GM18526 (cell line): Measurements from ENCODE around the gene INAFM2.

Experiments
- POLR2A ChIP-seq: IDR thresholded peaks from 3 replicates; pipeline ENCODE4 v1.6.1; 2011; ENCODE audit not compliant: insufficient read length; ENCODE audit errors: extremely low read depth

Gene INAFM2

DNA sequence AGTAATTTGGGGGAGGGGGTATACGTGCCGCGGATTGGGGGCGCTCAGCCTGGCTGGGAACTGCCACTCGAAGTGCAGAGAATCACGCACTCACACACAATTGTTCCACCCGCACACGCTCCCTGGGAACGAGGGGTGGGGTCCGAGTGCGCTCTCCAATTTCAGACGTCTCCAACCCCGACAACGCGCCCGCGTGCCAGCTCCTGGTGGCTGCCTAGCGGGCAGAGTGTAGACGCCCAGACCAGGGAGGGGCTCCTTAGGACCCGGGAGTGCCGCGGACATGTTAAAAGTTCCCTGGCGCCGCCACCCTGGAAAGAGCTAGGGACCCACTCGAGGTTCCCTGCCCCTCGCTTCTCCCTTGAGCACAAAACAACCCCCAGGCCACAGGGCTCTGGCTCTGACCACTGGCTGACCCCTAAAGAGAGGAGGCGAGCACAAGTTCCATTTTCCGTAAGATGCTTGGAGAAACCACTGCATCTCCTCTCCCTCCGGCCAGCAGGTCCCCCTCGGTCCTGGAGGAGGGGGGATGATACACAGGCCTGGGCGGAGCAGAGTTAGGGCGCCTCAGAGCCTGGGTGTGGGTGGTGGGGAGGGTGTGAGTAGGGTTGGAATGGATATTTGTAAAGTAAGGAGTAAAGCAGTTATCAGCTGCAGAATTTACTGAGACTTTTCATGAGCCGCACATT is 39.7 kb upstream of the INAFM2 start:
- TF ChIP-seq POLR2A: no peak

DNA sequence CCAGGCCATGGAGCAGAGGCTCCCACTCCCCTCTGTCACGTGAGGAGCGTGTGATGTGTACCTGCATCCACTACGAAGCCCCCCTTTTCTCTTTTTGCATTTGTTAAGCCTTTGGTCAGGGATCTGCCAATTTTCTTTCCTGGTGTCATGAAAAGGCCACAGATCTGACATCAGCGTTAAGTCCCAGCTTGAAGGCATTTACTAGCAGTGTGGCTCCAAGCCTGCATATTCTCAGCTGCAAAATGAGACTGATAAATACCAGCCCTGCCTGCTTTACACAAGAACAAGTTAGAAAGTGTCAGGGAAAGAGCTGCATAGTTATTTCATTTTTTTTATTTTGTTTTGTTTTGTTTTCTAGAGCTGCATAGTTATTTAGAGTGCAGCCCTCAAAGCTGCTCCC is 38.3 kb upstream of the INAFM2 start:
- TF ChIP-seq POLR2A: no peak

- TF ChIP-seq POLR2A: no peak
Measured at GRCh38 chr15:40285554-40286011, 37.9 kb upstream of the INAFM2 start.

- TF ChIP-seq POLR2A: no peak
Measured at GRCh38 chr15:40286061-40286532, 37.4 kb upstream of the INAFM2 start.

DNA sequence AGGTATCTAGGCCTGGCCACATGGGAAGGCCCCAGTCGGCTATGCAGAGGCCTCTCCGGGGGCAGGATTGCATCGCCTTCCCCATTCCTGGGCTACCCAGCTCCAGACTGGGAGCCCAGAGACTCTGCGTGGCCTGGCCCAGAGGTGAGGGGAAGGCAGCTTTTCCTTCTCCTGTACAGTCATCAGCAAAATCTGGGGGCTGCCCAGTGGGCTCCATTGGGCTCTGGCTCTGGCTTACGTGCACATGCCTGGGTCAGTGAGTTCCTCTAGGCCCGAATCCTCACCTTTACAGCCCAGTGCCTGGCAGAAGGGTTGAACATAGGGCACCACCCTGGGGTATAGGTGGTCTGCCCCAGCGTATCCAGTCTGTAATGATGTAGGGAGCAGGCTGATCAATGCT is 36.7 kb upstream of the INAFM2 start:
- TF ChIP-seq POLR2A: no peak

DNA sequence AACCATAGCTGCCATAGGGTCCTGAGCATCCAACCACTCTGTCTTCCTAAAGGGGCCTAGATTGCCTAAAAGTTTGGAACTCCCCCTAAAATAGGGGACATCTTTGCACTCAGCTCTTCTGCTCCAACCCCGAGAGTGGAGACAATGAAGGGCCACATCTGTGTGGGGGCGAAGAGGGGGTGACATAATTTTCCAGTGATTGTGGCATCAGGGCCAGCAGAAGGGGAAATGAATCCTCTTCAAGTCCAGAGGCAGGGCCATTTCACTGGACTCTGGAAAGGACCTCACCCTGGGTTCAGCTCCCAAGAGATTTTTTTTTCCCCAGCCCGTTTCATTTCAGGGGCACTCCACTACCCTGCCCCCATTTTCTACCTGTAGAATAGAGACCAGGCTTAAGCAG is 36.0 kb upstream of the INAFM2 start:
- no peak for TF ChIP-seq POLR2A

GRCh38 chr15:40287968-40288367 is 35.5 kb upstream of the INAFM2 start:
- no peak for TF ChIP-seq POLR2A

DNA sequence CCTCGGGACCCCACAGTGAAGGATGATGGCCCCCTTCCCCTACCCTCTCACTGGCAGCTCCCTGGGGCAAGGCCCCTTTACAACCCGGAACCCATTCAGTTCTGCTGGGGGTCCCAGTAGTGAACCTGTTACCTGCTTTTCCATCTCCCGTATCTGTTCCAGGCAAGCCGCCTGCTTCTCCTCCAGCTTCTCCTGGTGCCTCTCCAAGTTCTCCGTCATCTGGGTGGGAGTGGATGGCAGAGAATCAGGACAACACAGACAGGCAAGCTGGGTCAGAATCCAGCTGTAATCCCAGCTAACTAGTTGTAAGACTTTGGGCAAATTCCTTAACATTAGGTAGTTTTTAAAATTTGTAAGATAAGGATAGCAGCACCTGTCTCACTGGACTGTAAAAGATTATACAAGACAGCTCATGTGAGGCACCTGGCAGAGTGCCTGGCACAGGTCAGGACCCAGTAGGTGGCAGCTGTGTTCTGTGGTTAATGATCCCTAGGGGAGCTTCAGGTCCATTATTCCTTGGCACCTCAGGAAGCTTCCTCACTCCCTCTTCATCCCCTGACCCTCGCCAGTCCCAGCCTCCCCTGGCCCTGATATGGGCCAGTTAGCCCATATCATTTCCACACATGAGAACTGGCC is 34.2 kb upstream of the INAFM2 start:
- no peak for TF ChIP-seq POLR2A

- no peak for TF ChIP-seq POLR2A
Measured at GRCh38 chr15:40290545-40290917, 33.0 kb upstream of the INAFM2 start.

DNA sequence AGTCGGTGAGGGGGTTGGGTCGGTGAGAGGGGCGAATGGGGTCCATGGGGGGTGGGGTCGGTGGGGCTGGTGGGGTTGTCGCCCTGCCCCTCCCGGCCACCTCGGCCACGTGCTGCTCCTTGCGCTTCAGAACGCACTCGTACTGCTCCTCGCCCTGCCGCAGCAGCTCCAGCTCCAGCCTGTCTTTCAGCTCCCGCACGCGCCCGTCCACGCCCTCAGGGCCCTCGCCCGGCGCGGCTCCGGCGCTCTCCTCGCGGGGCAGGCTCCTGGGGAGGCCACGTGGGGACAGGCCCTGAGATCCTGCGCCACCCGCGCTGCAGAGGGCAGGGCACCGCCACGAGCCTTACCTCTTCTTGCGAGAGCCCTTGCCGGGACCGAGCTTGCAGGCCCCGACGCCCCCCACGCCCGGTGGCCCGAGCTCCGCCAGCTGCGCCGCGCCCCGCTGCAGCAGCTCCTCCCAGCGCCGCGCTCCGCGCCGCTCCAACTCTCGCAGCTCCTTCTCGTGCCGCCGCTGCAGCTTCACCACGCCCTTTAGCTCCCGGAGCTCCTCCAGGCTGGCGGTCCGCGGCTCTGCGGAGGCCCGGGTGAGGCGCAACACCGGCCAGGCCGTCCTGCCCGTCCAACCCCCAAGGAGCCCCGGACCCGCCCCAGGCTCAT is 32.4 kb upstream of the INAFM2 start:
- TF ChIP-seq POLR2A: no peak

GRCh38 chr15:40292246-40292645 is 31.2 kb upstream of the INAFM2 start:
- no peak for TF ChIP-seq POLR2A

- TF ChIP-seq POLR2A: no peak
Measured at GRCh38 chr15:40293006-40293405, 30.5 kb upstream of the INAFM2 start.

- TF ChIP-seq POLR2A: no peak
Measured at GRCh38 chr15:40293905-40294895, 29.3 kb upstream of the INAFM2 start.

- TF ChIP-seq POLR2A: no peak
Measured at GRCh38 chr15:40295297-40295696, 28.2 kb upstream of the INAFM2 start.
